Measurements from ENCODE around the gene STAP2.

- TF ChIP-seq, protein P1, sequence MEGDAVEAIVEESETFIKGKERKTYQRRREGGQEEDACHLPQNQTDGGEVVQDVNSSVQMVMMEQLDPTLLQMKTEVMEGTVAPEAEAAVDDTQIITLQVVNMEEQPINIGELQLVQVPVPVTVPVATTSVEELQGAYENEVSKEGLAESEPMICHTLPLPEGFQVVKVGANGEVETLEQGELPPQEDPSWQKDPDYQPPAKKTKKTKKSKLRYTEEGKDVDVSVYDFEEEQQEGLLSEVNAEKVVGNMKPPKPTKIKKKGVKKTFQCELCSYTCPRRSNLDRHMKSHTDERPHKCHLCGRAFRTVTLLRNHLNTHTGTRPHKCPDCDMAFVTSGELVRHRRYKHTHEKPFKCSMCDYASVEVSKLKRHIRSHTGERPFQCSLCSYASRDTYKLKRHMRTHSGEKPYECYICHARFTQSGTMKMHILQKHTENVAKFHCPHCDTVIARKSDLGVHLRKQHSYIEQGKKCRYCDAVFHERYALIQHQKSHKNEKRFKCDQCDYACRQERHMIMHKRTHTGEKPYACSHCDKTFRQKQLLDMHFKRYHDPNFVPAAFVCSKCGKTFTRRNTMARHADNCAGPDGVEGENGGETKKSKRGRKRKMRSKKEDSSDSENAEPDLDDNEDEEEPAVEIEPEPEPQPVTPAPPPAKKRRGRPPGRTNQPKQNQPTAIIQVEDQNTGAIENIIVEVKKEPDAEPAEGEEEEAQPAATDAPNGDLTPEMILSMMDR (IDR thresholded peaks at IDR 0.05; ENCODE audit: low read length) = no peak
- no peak for TF ChIP-seq EZH2 (IDR thresholded peaks at IDR 0.05; ENCODE audit: borderline replicate concordance, low read length)
Observed at GRCh38 chr19:4329858-4330257, 8.8 kb downstream of the STAP2 start.
